ENCODE data around the gene ZNF606.

GRCh38 chr19:58044886-58045285 lies 42.3 kb upstream of the ZNF606 start:
- no peak for TF ChIP-seq POLR2AphosphoS5 (IDR thresholded peaks at IDR 0.05; ENCODE audit: borderline replicate concordance, low read depth, low read length)
- TF ChIP-seq EZH2 (IDR thresholded peaks at IDR 0.05), result no peak
- TF ChIP-seq FOXP2 (optimal IDR thresholded peaks at IDR 0.05; ENCODE audit: control extremely low read depth, extremely low read length, insufficient read depth), result no peak

Data from SK-N-MC (cell line).